HG02588 (cell line): ENCODE measurements around the gene NUP93.

Experiments used
- ATAC-seq: cut with Tn5 transposase; IDR thresholded peaks from one replicate; pipeline ENCODE4 v1.9.1; 2021; ENCODE audit warnings: mild to moderate bottlenecking, moderate library complexity; ENCODE audit not compliant: unreplicated experiment

The NUP93 gene

DNA sequence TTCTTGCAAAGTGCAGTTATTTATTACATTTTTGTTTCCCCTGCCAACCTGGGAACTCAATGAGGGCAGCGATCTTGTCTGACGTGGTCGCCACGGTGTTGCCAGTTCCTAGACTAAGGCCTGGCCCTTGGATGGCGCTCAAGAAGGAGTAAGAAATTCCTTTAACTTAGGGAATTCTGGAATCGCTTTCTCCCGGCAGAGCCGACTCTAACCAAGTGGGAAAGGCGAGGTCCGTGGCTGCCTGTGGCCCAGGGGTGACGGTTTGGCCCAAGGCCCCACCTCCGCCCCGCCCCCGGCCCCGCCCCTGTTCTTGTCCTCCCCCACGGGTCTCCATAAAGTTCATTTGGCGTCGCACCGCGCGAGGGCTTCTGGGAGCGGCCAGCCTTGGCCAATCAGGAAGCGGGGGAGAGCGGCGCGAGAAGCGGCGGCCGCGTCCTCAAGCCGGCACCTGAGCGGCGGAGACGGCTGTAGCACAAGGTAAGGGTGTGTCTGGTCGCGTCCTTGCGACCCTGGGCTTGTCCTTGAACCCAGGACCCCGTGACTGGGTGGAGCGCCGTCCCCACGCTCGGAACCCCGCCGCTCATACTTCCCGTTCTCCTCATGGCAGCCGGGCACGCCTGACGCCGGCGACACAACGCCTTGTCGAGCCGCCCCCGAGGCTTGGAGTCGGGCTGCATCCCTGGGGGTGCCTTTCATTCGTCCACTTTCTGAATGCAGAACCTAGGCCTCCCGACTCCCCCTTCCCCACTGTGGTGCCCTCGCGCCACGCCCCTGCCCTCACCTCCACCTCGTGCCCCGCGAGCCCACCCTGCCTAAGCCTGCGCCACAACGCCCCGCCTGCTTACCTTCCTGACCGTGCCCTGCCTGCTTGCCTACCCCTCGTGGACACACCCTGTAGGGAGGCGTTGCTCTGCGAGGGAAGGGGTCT, at the start of gene NUP93:
Gene NUP93 (plus strand): TSS at position 395 of the 928 bp plus-strand sequence. CDS start 18,119 bp downstream, outside the sequence.
- peak; percentile 79 for ATAC-seq

- peak; percentile 97 for ATAC-seq
Observed at GRCh38 chr16:56681939-56682702, 47.8 kb upstream of the NUP93 start, which contains the start of gene MT1X. Gene MT1X (plus strand): TSS chr16:56682470. CDS start chr16:56682541, 71 bp downstream.

DNA sequence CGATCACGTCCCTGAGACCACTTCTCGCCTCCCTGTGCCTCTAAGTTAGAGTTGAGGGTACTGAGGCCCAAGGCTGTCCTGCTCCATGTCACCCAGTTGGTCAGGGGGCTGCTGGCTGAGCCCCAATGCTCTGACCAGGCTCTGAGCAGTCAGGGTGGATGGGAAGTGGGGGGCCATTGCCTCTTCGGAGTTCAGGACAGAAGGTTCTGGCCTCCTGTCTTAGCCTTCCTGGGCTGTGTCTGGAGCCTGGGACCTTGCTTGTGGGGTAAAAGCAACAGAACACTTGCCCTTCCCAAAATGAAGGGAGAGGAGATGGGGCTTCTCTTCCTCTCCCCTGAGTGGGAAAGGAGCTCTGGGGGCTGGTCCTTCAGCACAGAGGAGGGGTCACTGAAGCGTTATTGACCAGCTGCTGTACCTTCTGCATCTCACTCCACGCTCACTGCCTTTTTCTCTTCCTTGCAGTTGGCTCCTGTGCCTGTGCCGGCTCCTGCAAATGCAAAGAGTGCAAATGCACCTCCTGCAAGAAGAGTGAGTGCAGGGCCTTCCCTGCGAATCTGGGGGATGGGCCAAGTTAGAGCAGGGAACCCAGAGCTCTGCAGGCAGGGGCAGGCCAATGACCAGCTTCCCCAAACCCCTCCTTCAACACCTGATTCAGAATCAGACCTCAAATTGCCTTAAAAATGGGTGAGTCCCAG, 47.1 kb upstream of the NUP93 start:
- ATAC-seq = no peak

DNA sequence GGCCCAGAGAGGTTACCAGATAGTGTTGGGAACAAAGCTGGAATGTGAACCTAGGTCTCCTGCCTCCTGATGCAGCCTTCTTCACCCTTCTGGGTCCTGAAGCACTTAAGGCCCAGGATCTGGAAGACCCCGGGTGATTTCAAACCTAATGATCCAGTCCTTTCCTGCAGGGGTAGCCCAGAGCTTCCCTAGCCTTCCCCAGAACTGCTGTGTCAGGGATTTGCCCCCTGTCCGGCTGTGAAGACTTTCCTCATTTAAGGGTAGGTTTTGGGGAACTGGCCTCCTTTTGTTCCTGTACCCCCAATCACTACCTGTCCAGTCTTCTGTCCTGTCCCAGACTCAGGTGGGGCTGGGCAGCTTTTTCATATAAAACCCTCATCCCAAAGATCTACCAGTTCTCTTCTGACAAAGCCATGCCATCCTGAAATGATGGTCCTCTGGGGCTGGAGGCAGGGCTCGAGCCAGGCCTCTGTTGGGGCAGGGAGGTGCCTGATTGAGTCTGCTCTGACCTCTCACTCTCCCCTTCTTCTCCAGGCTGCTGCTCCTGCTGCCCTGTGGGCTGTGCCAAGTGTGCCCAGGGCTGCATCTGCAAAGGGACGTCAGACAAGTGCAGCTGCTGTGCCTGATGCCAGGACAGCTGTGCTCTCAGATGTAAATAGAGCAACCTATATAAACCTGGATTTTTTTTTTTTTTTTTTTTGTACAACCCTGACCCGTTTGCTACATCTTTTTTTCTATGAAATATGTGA, 46.3 kb upstream of the NUP93 start:
- no peak for ATAC-seq

DNA sequence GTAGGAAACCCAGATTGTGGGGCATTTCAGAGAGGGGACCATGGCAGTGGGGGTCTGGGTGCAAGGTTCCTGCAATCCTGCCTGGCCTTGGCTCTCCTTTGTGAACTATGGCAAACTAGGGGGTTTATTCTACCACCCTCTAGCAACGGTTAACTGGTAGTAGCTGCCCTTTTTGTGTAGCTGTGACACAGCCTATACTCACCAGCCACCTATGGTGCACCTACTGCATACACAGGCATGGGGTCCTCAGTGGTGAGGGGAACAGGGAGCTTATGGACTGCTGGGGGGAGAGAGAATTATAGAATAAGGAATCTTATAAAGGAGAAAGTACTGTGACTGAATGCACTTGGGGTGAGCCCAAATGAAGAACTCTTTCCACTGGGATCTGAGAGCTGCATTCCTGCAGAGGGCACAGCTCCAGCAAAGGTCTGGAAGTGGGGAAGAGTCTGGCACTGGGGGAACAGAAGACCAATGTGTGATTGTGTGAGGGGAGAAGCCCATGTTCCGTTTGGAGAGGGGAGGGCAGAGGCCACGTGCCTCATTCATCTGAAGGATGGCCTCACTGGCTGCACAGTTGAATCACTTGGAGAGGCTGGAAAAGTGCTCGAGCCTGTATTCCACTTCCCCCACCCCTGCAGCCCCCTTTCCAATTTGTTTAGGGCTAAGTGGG, 45.5 kb upstream of the NUP93 start:
- no peak for ATAC-seq

- ATAC-seq = no peak
Observed at GRCh38 chr16:56684926-56685590, 44.9 kb upstream of the NUP93 start.

GRCh38 chr16:56686758-56687157, 43.2 kb upstream of the NUP93 start:
- ATAC-seq = no peak

DNA sequence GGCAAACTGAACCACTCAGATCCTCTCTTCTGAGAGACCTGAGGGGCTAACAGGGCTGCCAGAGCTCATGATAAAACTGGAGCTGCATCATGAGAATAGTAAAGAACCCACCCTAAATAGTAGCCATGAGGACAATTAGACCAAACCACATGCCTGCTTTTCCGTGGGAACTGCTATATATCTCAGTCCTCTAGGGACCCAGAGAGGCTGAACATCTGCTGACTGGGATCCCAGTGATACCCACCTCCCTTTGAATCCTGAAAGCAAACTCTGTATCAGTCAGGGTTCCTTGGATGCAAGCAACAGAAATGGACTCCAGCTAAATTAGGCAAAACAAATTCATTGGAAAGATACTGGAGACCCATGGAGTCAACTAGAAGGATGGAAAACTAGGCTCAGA, 41.2 kb upstream of the NUP93 start:
- no peak for ATAC-seq

- no peak for ATAC-seq
Observed at GRCh38 chr16:56689171-56689570, 40.8 kb upstream of the NUP93 start.

DNA sequence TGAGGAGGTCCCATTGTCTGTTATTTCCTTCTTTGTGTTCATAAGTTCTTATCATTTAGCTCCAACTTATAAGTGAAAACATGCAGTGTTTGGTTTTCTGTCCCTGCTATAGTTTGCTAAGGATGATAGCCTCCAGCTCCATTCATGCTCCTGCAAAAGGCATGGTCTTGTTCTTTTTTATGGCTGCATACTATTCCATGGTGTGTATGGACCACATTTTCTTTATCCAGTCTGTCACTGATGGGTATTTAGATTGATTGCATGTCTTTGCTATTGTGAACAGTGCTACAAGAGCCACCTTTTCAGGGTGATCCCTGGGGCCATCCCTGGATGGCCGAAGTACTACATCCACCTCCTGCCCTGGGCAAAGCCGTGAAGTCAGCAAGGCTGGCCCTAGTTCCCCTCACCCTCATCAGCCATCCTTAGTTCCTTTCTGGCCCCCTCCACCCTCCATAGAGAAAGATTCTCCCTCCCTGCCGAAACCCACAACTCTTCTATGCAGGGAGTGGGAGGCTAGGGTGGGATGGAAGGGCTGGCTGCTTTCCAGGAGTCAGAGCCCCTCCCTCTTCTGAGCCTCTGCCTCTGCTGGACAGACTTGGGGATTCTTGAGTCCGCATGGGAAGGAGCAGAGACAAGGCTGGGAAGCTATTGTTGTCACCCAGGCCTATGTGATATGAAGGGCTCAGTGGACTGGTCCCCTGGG, 39.4 kb upstream of the NUP93 start:
- no peak for ATAC-seq

DNA sequence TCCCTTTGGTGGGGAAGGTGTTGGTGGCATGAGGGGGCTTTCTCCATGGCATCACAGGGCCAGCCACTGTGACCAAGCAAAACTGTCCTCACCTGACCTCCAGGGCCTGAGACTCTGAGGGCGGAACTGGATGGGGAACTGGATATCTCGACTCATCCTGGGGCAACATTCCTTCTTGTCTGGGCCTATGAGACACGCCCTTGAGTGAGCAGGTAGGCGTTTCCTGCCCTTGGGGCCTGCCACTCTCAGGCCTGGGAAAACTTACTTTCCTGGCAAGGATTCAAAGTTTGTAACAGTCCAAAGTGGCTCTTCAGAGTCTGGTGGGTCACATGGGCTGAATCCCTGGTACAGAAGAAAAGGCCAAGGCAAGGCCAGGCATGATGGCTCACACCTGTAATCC, 38.0 kb upstream of the NUP93 start:
- ATAC-seq = no peak

GRCh38 chr16:56695246-56695645, 34.7 kb upstream of the NUP93 start:
- ATAC-seq = no peak

- no peak for ATAC-seq
Observed at GRCh38 chr16:56697456-56698155, 32.3 kb upstream of the NUP93 start.

GRCh38 chr16:56700195-56700594, 29.7 kb upstream of the NUP93 start:
- ATAC-seq = no peak

GRCh38 chr16:56700631-56701030, 29.3 kb upstream of the NUP93 start:
- no peak for ATAC-seq

DNA sequence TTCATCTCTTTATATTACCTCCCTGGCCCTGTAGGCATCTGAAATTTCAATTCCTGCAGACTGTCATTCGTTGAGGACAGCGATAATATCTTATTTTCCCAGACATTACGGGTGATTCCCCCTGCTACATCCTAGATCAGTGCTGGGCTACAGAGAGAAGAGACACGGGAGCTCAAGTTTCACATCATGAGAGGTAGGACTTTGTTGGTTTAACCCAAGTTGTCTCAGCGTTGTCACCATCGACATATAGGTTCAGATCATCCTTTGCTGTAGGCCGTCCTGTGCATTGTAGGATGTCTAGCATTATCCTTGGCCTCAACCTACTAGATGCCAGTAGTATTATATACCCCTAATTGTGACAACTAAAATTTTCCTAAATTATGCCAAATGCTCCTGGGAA, 28.4 kb upstream of the NUP93 start:
- ATAC-seq = no peak

DNA sequence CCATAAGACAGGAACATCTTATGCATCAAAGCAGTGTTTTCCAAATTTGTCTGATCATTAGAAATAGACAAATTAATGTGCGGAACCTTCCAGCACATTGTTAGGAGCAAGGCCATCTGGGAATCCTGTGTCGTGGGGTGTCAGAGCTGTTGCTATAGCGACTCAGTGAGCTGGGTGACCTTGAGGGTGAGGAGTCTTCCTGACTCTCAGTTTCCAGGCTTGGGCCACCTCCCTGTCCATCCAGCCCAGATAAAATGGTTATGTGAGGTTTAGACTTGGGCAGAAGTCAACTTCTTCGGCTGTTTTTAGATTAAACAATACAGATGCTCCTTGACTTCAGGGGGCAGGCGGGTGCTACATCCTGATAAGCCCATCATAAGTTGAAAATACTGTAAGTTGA, 27.1 kb upstream of the NUP93 start:
- no peak for ATAC-seq
